ENCODE measurements around the gene RUSC2.
"Not testable (repeated sequence)": the region's sequence is repeated elsewhere in the genome, so short reads cannot be mapped to it uniquely, and the experiment has no call there.

Gene RUSC2

DNA sequence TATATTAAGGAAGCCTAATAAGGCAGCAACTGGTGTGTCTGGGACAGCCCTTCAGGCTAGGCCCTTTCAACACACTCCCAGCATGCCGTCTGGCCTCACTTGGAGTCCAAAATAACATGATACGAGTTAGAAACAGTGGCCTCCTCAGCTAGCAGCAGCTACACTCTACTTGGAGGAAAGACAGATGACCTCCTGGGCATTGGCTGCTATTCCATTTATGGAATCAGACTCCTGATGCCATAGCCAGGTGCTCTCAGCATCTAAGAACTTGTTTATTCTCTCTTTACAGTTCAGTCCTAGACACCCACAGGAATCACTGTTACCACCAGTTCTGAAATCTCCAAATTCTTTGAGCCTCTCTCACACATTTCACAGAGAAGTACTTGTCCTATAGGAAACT is 31.8 kb downstream of the RUSC2 start:
- DNase-seq (ENCODE audit: low spot score) = no peak

DNA sequence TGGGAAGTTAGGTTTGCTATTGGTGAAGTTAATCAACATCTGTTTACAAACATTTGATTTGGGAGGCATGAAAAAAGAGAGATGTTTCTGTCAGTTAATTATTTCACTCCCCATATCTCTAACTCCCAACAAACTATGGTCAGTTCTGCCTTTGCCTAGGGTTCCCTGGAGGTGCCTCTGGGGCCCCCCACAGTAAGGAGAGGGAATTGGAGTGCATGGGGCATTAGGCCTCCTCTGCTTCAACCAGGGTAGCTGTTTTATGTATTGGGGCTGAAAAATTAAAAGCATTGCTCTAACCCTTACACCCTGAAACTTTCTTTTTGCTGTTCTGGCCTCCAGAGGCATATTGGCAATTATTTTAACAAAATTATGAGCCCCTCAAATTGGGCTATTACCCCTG is 32.3 kb downstream of the RUSC2 start:
- no peak for DNase-seq (ENCODE audit: low spot score)

- no peak for DNase-seq (ENCODE audit: low spot score)
These were observed 32.8 kb downstream of the RUSC2 start for GRCh38 chr9:35522700-35523099.

DNA sequence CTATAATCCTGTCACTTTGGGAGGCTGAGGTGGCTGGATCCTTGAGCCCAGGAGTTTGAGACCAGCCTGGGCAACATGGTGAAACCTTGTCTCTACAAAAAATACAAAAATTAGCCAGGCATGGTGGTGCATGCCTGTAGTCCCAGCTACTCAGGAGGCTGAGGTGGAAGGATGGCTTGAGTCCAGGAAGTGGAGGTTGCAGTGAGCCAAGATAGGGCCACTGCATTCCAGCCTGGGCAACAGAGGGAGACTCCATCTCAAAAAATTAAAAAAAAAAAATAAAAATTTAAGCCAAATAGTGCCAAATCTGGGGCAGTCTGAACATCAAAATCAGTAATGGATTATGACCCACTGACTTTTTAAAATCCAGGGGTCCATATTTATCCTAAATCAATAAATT is 33.6 kb downstream of the RUSC2 start:
- DNase-seq (ENCODE audit: low spot score) = not testable (repeated sequence)

DNA sequence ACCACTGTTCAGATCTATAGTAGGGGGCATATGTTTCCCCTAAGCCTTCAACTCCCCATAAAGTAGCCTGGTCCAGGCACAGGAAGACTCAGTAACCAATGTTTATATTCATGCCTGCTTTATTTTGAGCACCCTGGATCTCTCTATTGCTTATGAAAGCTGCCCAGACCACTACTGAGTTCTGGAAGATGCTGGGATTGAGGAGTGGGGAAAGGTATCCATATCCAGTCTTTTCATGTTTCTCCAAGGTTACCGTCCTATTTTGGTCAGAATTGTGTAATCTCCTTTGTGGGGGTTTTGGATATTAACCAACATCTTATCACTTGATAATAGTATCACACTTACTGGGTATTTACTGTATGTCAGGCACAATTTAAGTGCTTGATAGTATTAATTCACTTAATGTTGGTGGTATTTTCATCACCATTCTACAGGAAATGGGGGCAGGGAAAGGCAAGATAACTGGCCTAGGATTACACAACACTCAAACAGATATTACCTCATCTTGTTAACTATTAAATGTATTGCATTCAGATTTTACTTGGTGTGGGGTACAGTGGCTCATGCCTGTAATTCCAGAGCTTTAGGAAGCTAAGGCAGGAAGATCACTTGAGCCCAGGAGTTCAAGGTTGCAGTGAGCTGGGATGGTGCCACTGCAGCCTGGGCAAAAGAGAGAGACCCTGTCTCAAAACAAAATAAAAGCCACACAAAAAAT is 36.3 kb downstream of the RUSC2 start:
- no peak for DNase-seq (ENCODE audit: low spot score)

DNA sequence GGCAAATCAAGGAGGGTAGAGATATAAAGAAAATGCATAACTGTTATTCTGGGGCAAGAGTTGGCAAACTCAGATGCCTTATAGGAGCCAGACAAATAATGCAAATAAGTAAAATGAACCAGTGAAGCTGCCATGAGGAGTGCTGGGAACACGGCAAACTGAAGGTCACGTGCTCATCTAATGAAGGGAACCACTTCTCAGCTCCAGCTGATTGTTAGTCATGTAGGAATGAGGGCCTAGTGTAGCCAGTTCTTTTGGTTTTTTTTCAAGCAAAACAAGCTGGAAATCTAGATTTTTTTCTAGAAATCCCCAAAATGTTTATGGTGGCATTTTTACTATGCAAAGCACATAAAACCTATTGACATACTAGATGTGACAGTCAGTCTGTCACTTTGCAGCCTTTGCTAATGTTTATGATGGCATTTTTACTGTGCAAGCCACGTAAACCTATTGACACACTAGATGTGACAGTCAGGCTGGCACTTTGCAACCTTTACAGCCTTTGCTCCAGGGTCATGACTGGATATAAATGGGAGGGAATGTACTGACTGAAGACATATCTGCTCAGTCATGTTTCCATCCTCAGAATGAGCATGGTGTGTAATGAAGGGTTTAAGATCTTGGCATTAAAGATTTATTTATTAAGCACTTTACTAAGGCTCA is 39.4 kb downstream of the RUSC2 start:
- DNase-seq (ENCODE audit: low spot score) = no peak

DNA sequence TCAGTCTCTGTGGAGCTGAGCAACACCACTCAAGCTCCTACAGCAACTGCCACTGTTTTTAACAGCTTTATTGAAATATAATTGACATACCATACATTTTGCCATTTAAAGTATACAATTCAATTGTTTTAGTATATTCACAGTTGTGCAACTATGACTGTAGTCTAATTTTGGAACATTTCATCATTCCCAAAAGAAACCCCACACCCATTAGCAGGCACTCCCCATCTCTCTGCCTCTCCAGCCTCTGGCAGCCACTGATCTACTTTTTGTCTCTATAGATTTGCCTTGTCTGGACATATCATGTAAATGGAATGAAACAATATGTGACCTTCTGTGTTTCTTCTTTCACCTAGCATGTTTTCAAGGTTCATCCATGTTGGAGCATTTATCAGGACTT is 43.5 kb downstream of the RUSC2 start:
- no peak for DNase-seq (ENCODE audit: low spot score)

DNA sequence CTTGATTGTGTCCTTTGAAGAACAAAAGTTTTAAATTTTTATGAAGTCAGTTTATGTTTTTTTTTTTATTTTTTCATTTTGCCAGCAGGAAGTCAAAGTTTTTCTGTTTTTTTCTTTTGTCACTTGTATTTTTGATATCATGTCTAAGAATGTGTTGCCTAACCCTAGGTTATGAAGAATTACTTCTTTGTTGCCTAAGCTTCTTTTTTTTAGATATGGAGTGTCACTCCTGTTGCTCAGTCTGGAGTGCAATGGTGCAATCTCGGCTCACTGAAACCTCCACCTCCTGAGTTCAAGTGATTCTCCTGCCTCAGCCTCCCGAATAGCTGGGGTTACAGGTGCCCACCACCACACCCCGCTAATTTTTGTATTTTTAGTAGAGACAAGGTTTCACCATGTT is 45.0 kb downstream of the RUSC2 start:
- DNase-seq (ENCODE audit: low spot score) = not testable (repeated sequence)

DNA sequence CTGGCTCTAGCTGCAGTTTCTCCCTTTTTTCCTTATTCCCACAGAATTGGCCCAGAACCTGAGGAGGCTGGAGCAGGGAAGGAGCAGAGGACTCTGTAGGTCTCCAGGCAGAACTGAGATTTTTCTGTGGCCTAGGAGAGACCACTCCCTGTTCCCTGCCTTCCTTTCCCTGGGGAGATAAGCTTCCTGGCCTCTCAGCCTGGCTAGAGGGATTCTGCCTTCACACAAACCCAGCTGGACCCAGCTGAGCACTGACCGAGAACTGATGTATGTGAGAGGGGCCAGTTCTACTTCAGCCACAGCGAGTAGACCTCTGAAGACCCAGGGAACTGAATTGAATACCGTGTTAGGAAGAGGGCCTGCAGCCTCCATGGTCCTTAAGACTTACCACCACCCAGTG is 48.0 kb downstream of the RUSC2 start:
- no peak for DNase-seq (ENCODE audit: low spot score)

DNA sequence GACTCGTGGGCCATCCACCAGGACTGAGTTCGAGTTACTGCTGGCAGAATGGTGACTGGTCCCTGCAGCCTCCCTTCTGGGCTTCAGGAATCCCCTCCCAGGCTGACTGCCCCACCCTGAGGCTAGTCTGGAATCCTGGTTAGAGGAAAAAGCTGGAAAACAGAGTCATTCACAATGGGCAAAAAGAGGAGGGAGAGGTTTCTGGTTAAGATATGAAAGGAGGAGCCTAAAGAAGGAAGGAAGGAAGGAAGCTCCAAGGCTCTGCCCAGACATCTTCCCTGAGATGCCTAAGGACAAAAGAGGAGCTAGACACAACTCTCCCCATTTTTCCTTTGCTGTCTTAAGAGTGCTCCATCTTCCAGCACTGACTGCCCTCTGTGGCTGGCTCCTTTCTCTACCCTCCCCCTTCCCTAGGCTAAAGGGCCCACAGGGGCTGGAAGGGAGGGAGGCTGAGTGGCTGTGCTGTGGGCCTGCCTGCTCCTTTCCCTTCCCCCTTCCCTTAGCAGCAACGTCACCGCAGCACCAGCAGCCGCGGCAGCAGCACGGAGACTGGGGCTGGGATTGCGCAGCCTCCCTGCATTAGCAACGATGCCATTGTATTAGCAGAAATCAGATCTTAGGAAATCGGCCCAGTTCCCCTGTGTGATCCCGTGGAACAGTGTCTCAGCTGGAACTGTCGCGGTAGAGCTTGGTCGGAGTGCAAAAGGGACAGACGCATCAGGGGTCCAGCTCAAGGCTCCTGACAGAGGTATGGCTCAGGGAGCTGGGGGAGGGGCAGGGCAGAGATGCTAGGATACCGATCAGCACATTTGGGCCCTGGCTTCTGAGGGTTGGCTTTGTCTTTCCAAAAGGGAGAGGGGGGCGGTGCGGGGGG is 48.7 kb downstream of the RUSC2 start:
- no peak for DNase-seq (ENCODE audit: low spot score)

All from CD4-positive, alpha-beta T cell treated with Interleukin-6 at 100 ng/mL for 8 hours (primary cell).